Suppressor macrophage (primary cell): ENCODE data around the gene EIF2B4.
A peak's percentile ranks its signal among the peaks of the same experiment; 100 is the strongest.
"Not testable (repeated sequence)": the region's sequence is repeated elsewhere in the genome, so short reads cannot be mapped to it uniquely, and the experiment has no call there.

Source experiments
- DNase-seq, 4 experiments: peaks; one replicate each; pipeline ENCODE4 v3.0.0-alpha.2; 2020 to 2022

EIF2B4 gene

DNA sequence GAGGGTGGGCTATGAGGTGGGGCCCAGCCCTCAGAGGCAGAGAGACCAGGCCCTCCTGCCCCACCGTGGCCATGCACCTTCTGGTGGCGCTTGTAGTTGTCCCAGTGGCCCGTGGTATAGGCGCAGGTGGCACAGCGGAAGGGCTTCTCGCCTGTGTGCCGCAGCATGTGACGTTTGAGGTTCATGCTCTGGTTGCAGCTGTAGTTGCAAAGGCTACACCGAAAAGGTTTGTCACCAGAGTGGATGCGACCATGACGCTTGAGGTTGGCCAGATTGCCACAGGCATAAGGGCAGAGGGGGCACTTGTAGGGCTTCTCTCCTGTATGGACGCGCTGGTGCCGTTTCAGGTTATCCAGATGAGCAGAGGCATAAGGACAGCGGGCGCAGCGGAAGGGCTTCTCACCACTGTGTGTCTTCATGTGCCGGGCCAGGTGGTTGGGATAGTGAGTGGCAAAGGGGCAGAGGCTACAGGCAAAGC, 7.5 kb upstream of the EIF2B4 start:
- no peak for DNase-seq

DNA sequence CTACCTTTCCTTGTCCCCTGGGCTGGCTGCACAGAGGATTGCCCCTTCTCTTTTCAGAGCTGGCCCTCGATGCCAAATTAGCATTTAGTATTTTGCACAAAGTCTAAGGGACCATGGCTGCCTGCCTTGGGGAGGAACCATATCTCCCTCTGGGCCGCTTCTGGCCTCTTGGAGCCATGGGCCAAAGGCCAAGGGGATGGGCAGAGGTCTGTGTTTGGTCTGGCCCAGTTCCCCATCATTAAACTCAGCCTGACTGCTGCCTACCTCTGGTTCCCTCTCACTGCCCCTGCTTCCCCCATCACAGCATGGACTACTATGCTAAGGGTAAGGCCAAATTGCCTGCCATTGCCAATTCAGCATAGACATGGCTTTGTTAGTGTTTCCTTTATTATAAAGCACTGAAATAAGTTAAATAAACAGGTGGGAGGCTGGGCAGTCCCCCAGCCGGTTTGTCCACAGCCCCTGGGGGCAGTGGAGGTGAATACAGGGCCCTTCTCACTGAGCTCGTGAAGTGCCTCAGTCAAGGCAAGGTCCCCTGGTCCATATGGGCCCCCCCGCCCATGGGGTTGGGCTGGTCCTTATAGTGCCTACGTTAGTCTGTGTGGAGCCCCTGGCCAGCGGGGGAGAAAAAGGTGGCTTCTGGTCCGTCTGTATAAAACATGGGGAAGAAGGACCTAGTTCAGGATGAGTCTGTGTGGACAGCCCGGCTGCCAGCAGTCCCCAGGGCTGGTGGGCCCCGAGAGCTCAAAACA, 6.9 kb upstream of the EIF2B4 start:
- DNase-seq, result no peak

DNA sequence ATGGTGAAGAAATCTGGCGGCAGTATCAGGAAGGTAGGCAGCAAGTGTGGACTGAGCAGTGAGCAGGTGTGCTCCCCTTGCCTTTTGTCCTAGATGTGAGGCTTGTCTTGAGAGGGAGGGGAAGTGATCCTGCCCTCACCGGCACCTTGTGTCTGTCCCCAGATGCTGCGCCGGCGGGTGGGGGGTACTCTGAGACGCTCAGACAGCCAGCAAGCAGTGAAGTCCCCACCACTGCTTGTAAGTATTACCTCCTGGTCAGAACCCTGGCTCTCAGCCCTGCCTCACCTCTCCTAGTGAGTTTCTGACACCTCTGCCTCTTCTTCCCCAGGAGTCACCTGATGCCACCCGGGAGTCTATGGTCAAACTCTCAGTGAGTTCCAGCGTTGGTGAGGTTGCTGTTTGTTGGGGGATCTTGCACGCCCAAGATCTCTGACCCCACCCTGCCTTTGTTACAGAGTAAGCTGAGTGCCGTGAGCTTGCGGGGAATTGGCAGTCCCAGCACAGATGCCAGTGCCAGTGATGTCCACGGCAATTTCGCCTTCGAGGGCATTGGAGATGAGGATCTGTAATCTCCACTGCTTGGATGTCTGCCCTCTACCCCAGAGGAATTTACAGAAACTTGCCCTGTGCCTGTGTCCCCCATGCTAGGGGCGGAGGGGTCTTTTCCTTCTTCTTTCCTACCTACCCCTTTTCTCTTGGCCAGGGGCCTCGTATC, 6.2 kb upstream of the EIF2B4 start:
- DNase-seq, result no peak

DNA sequence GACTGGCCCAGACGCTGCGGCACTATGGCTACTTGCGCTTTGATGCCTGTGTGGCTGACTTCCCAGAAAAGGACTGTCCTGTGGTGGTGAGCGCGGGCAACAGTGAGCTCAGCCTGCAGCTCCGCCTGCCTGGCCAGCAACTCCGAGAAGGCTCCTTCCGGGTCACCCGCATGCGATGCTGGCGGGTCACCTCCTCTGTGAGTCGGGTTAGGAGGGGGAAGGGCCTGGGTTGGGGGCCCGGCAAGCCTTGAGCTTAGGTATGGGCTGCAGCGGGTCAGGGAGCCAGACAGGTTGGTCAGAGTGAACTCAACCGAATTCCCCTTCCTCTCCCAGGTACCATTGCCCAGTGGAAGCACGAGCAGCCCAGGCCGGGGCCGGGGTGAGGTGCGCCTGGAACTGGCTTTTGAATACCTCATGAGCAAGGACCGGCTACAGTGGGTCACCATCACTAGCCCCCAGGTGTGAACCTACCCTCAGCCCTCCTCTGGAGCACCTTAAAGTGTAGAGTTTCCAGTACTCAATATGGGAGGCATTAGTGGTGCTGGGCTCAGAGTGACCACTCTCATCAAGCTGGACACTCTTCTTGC, 5.5 kb upstream of the EIF2B4 start:
- no peak for DNase-seq

DNA sequence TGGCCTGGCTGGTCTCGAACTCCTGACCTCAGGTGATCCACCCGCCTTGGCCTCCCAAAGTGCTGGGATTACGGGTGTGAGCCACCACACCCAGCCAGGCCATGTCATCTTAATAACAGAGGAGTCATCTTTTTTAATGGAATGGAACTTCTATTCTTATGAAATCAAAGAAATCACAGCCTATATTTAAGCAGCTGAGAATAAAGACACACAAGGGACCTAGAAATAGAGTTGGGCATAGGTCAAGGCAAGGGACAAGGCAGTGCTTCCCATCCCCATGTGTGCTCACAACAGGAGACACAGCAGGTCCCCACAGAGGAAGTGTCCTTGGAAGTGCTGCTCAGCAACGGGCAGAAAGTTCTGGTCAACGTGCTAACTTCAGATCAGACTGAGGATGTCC, 3.4 kb upstream of the EIF2B4 start:
- DNase-seq, result no peak

DNA sequence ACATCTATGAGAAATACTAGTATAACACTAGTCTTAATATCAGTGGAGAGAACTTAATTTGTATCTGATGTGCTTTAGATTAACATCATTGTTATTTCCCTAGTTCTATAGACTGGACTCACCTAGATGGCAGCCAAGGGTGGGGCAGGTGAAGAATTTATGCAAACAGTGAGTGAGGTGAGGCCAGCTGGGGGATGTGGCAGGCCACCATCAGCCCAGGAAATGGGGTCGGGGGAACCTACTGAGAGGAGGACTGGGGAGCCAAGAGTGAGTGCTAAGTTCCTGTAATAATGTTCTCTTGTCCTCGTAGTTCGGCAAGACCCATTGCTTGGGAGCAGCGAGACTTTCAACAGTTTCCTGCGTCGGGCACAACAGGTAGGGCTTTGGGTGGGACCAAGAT, 2.8 kb upstream of the EIF2B4 start:
- no peak for DNase-seq

DNA sequence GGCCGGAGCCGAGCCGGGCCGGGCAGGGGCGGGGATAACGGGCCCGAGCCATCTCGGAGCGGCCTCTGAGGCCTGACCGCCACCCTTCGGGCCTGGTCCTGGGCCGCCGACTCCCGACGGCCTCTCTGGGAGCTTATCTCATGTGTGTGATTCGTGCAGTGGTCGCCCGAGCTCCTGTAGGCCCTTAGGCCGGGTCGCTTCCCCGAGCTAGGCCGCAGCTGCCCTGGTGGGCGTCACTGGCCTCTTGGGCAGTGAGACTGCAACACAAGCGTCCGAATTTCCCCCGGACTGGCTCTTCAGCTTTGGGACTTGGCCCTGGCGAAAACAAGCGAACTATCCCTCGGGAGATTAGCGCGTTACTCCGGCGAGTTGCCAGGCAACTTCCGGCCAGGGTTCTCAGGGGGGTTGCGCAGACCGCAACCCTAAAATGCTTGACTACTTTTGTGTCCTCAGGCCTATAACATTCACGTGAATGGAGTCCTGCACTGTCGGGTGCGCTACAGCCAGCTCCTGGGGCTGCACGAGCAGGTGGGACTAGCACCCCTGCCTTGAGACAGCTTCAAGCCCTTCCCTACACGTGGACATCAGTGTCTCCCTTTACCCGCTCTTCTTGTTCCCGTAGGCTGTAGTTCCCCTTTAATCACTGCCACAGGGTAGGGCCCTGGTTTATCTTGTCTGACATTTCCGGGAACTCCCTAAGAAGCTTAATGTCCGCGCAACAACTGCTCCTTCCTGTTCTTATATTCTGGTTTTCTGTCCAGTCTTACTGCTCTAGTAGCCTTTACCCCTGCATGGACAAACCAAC, 880 bp upstream of the EIF2B4 start:
- DNase-seq, result peak; percentile 82 to 94 (median 89)

DNA sequence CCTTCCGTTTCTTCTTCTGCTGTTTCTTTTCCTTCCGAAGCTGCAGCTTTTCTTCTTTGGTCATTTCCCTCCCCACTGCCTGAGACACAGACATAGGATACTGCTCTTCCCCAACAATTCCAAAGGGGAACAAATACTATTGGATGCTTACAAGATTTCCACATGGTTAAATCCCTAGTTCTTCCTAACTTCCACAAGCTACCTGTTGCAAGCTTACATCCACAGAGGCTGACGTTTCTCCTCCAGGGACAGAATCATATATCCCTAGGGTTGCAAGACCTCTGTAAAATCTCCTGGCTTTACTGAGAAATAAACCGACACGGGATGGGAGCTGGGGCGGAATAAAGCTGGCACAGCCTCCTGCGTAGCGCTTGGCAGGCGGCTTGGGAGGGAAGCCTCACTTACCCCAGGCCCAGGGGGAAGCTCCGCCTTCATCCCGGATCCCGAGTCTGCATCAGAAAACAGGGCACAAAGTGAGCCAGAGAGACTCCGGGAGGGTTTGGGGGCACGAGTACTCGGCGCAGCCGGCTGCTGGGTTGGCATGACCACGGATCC, 590 bp downstream of the EIF2B4 start:
- peak; percentile 37 to 70 (median 58) for DNase-seq

DNA sequence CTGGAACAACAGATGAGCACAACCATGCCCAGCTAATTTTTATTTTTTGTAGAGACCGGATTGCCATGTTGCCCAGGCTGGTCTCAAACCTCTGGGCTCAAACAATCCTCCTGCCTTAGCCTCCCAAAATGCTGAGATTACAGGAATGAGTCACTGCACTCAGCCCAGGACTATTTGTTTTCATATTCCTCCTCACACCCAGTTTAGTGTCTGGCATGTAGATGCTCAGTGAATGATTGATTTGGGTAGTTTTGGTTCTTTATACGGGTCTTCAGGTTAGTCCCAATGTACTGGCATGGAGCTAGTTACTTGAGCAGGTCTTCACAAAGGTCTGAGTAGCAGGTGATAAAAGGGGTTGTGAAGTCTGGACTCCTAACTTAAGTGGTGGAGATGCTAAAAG, 6.2 kb downstream of the EIF2B4 start:
- no peak for DNase-seq

DNA sequence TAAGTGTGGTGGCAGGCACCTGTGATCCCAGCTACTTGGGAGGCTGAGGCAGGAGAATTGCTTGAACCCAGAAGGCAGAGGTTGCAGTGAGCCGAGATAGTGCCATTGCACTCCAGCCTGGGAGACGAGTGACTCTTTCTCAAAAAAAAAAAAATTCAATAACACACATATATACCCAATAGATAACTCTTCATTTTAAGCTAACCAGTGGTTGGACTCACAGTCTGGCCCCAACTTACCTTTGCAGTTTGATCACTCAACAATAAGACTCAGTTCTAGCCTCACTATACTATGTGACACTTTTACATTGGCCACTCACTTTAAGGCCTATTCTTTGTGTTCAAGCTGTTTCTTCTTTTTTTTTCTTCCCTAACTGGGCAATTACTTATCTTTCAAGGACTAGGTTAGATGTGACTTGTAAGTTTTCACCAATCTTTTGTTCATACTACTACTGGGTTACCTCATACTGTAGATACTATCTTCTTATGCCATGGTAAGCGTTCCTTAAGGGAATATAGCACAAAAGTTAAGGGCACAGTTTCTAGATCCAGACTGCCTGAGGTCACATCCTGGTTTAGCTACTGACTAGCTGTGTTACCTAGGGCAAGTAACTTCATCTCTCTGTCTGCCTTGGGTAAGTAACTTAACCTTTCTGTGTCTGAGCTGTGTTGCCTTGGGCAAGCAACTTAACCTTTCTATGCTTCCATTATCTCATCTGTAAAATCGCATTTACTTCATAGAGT, 7.3 kb downstream of the EIF2B4 start:
- no peak for DNase-seq

DNA sequence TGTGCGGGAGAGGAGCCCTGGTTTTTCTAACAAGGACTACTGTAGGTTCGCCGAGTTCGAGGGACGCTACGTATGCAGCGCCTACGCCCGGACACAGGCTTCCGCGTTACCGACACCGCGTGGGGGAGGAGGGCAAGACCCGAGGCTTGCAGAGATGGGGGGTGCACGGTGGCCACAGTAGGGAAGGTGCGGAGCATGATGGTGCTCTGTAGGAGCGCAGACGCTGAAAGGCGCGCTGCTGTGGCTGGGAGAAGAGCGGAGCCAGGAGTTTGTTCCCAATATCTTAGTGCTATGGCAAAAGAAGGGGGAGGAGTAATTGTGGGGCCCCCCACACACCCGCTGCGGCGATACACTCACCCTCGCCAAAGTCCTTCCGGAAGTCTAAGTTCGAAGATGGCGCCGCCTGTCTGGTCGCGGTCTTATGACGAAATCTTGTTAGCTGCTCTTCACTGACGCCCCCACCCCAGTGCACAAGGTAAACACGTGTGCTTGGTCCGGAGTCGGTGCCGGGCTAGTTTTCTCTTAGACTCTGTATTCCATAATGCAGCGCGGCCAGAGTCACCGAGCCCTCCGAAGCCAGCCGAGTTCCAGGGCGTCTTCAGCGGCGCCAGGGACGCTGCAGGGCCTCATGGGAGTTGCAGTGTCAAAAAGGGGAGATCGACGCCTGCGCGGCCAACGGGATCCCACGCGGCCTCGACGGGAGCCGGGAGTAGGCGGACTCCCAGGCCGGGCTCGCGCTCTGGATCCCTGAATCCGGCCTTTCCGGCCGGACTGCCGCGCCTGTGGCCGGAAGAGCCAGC, 13.6 kb downstream of the EIF2B4 start, which contains the start of gene GTF3C2:
Gene GTF3C2, minus strand, starts transcription at position 383 of the 800 bp plus-strand sequence. CDS start 13,210 bp downstream, outside the sequence.
- DNase-seq, result peak; percentile 96 to 98 (median 97)

DNA sequence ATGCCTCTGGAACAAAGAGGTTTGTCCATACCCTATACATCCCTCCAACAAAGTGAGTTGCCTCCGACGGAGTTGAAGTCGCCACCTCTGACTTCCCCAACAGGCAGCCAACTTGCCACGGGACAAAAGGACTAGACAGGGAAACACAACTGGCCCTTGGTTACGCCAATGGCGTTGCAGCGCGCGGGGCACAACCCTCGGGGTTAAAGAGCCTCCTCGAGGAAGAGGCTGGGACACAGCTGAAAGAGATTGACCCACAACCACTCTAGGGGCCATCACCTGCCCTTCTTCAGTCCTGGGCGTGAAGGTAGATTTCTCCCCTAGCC, 14.1 kb downstream of the EIF2B4 start:
- peak; percentile 86 to 91 (median 90) for DNase-seq

DNA sequence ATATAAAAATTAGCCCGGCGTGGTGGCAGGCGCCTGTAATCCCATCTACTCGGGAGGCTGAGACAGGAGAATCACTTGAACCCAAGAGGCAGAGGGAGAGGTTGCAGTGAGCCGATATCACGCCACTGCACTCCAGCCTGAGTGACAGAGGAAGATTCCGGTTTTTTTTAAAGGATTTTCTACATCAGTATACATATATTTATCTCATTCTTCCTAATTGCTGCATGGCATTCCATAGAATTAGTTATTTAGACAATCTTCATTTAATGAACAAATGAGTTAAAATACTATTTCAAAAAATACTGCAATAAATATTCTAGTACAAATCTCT, 15.6 kb downstream of the EIF2B4 start:
- DNase-seq, result no peak

DNA sequence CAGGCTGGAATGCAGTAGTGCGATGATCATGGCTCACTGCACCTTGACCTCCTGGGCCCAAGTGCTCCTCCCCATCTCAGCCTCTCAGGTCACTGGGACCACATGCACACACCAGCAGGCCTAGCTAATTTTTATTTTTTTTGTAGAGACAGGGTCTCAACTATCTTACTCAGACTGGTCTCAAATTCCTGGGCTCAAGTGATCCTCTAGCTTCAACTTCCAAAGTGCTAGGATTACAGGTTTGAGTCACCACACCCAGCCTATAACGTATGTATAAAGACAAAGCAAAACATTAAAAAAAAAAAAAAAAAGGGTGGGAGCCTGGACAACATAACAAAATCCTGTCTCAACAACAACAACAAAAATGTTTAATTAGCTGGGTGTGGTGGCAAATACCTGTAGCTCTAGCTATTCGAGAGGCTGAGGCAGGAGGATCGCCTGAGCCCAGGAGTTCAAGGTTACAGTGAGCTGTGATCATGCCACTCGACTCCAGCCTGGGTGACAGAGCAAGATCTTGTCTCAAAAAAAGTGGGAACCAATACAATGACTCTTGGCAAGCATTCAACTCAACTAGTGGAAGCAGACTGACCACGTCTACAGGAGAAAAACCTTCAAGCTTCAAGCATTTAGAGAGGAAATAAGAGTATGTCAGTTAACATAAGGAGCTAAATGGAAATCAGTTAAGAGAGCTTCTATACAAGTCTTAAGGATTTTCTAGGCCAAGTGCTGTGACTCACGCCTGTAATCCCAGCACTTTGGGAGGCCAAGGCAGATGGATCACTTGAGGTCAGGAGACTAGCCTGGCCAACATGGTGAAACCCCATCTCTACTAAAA, 16.2 kb downstream of the EIF2B4 start:
- peak; percentile 8 to 45 (median 32) for DNase-seq

DNA sequence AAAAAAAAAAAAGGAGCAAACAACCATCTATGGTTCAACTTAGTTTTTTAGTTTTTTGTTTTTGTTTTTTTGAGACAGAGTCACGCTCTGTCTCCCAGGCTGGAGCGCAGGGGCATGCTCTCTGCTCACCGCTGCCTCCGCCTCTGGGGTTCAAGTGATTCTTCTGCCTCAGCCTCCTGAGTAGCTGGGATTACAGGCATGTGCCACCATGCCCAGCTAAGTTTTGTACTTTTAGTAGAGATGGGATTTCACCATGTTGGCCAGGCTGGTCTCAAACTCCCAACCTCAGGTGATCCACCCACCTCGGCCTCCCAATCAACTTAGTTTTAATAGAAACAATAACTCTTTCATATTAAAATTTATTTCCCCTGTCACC, 16.8 kb downstream of the EIF2B4 start:
- not testable (repeated sequence) for DNase-seq

DNA sequence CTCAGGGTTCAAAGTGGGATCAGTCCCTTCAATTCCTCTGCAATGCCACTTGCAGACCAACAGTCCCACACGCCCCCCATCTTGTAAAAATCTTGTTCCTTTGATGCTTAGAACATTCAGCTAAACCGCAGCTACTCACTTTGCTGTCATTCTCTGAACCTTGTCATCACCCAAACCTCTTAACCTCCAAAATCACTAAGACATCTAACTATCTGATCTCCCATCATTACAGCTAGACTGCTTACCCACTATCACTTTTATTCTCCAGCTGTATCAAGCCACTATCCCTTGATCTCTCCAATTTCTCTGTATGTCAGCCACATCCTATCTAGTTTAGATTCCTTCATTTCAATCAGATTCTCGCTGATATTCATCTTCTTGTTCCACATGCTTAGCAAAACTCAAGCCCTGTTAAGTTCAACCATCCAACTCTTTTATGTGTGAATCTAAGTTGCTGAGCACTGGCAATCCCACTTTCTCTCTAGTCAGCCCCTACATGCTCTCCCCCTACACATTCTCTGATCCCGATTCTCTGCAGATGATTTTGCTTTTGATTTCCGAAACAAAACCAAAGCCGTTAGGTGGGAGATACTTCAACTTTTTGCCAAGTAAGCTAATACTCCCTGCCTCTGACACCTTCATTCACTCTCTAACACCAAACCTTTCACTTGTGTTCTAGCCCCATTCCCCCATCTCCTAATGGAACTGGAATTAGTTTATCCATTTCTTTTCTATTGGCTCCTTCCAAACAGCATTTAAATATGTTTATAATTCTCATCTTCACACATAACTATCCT, 18.1 kb downstream of the EIF2B4 start:
- DNase-seq, result no peak

DNA sequence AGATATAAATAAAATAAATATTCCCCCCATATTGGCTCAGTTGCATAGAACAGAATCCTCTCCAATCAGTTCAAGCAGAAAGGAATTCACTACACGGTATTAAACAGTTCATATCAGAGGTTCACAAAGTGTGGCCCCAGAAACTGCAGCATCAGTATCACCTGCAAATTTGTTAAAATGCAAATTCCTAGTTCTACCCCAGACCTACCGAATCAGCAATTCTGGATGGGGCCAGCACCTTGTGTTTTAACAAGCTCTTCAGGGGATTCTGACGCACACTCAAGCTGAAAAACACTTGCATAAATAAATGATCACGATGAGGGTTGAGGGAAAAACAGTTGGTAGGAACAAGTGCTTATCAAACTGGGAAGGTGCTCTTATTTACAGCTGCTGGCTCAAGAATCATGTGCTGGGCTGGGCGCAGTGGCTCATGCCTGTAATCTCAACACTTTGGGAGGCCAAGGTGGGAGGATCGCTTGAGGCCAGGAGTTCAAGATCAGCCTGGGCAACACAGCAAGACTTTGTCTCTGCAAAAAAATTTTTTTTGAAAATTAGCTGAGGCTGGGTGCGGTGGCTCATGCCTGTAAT, 19.9 kb downstream of the EIF2B4 start:
- DNase-seq, result no peak

DNA sequence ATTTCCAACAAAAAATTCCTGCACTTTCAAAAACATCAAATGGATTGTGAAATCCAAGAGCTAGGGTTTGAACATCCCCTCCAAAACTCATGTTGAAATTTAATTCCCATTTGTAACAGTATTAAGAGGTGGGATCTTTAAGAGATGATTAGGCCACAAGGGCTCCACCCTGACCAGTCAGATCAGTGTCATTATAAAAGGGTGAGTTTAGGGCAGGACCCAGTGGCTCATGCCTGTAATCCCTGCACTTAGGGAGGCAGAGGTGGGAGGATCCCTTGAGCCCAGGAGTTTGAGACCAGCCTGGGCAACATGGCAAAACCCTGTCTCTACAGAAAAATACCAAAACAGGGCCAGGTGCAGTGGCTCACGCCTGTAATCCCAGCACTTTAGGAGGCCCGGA, 22.5 kb downstream of the EIF2B4 start:
- DNase-seq, result no peak

DNA sequence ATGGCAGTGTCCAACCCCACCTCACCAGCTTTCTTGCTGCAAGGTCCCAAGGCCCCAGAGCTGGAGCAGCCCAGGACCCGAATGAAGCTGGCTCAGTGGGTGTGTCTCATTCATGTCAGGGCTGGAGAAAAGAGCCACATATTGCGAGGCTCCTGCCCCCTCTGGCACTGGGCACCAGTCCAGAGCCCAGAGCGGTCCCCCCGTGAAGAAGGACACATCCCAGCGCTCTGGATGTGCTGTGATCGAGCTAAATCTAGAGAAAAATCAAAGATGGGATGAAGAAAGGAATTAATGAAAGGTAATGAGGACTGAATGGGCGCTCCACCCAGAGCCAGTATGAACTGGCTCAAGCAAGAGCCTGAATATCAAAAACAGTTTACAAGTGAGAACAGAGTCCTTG, 34.0 kb downstream of the EIF2B4 start:
- no peak for DNase-seq
